ENCODE data around the gene TBC1D22A. TPM values are rescaled to one million over a fixed set of nuclear protein-coding genes. Genes with fewer than 3 reads are reported as not detected.

The TBC1D22A gene
- polyA plus RNA-seq, 1 of the 3 experiments (the other 2 are of a cell fraction): 16.5 TPM

- Histone ChIP-seq H4K20me1 (ENCODE audit: insufficient read depth) (no peaks in the 10 kb centered on the region), H3K36me3 (replicated peaks in 1 of 2; ENCODE audit: control insufficient read depth in 1 of 2, insufficient read depth in 2 of 2, low read length in 1 of 2) (no peaks in the 10 kb centered on the region), H3K27me3 (ENCODE audit: insufficient read depth) (no peaks in the 10 kb centered on the region), H3K79me2 (ENCODE audit: insufficient read depth) (peaks cover 9% of the 10 kb centered on the region), H2AFZ (ENCODE audit: low read depth) (no peak overlapping the region), H3F3A (replicated peaks; ENCODE audit: insufficient read depth) (no peaks in the 10 kb centered on the region), H3K4me1 (ENCODE audit: control insufficient read depth in 1 of 2, insufficient read depth in 2 of 2, low read depth in 1 of 2, low read length in 1 of 2) (peaks cover 7 to 39% of the 10 kb centered on the region in 2 experiments; a peak in 1 of 4 replicates), H3K9me3 (no peaks in the 10 kb centered on the region), H3K4me2 (no peak overlapping the region), H3K9me2 (no peaks in the 10 kb centered on the region), H3K4me3 (ENCODE audit: low read depth in 2 of 2, low read length in 1 of 2) (no peak overlapping the region), H3K9ac (no peak overlapping the region), H3K27ac (ENCODE audit: low read depth in 2 of 2, low read length in 1 of 2) (no peak overlapping the region; a peak in 1 of 4 replicates)
- WGBS (ENCODE audit: low lambda C conversion rate): 67% methylated on average over 3 of the region's 6 CpGs
- DNase-seq: no peak
- CTCF ChIA-PET: interaction anchor here (1.5 to 3.9 kb wide), 4 partner anchors 14 to 179 kb away, joined by 4 to 33 read pairs (median 11); no protein-coding TSS in a partner anchor
- POLR2A ChIA-PET: no interaction called here
- TF ChIP-seq CTCF (IDR thresholded peaks at IDR 0.05) (no peak), SMC3 (IDR thresholded peaks at IDR 0.05; ENCODE audit: low read depth, low read length) (no peak), GABPA (IDR thresholded peaks at IDR 0.05; ENCODE audit: low read depth) (no peak), GATA2 (CRISPR knock-in tag; IDR thresholded peaks at IDR 0.05) (no peak), NRF1 (IDR thresholded peaks at IDR 0.05; ENCODE audit: low read depth, low read length) (no peak), TEAD4 (IDR thresholded peaks at IDR 0.05; ENCODE audit: borderline replicate concordance, insufficient read depth) (no peak), JUND (IDR thresholded peaks at IDR 0.05) (no peak), PBX3 (IDR thresholded peaks at IDR 0.05) (no peak), YY1 (IDR thresholded peaks at IDR 0.05; ENCODE audit: low read depth) (no peak), SIN3A (IDR thresholded peaks at IDR 0.05; ENCODE audit: borderline replicate concordance, low read depth, low read length) (no peak), ELF1 (IDR thresholded peaks at IDR 0.05) (no peak)
These were observed 19.8 kb upstream of the TBC1D22A start for GRCh38 chr22:46742576-46743221.

- Histone ChIP-seq H2AFZ (ENCODE audit: low read depth) (no peak overlapping the region), H3K36me3 (replicated peaks in 1 of 2; ENCODE audit: control insufficient read depth in 1 of 2, insufficient read depth in 2 of 2, low read length in 1 of 2) (no peaks in the 10 kb centered on the region), H3K9me2 (no peaks in the 10 kb centered on the region), H3K9ac (no peak overlapping the region), H3K27me3 (ENCODE audit: insufficient read depth) (no peaks in the 10 kb centered on the region), H3K4me2 (no peak overlapping the region), H3F3A (replicated peaks; ENCODE audit: insufficient read depth) (no peaks in the 10 kb centered on the region), H3K79me2 (ENCODE audit: insufficient read depth) (no peaks in the 10 kb centered on the region), H4K20me1 (ENCODE audit: insufficient read depth) (no peaks in the 10 kb centered on the region), H3K4me3 (ENCODE audit: low read depth in 2 of 2, low read length in 1 of 2) (no peak overlapping the region), H3K9me3 (no peaks in the 10 kb centered on the region), H3K4me1 (ENCODE audit: control insufficient read depth in 1 of 2, insufficient read depth in 2 of 2, low read depth in 1 of 2, low read length in 1 of 2) (peaks cover 6 to 35% of the 10 kb centered on the region in 2 experiments; a peak in 2 of 4 replicates), H3K27ac (ENCODE audit: low read depth in 2 of 2, low read length in 1 of 2) (no peak overlapping the region)
- 91% methylated on average over 6 of the region's 6 CpGs for WGBS (ENCODE audit: low lambda C conversion rate)
- CTCF ChIA-PET: no interaction called here
- POLR2A ChIA-PET: no interaction called here
- TF ChIP-seq SMC3 (IDR thresholded peaks at IDR 0.05; ENCODE audit: low read depth, low read length): no peak
- TF ChIP-seq RFX5 (IDR thresholded peaks at IDR 0.05; ENCODE audit: low read length): no peak
- no peak for TF ChIP-seq FOXM1 (IDR thresholded peaks at IDR 0.05; ENCODE audit: low read depth)
- TF ChIP-seq MXI1 (IDR thresholded peaks at IDR 0.05; ENCODE audit: low read depth, low read length): no peak
- no peak for TF ChIP-seq USF1 (IDR thresholded peaks at IDR 0.05; ENCODE audit: borderline replicate concordance, low read depth)
- no peak for TF ChIP-seq RXRA (IDR thresholded peaks at IDR 0.05; ENCODE audit: borderline replicate concordance, low read depth)
- TF ChIP-seq USF2 (IDR thresholded peaks at IDR 0.05; ENCODE audit: borderline replicate concordance, low read depth, low read length): no peak
- TF ChIP-seq CTCF (IDR thresholded peaks at IDR 0.05): no peak
- no peak for TF ChIP-seq NFIC (IDR thresholded peaks at IDR 0.05; ENCODE audit: borderline replicate concordance)
- no peak for TF ChIP-seq POLR2AphosphoS5 (IDR thresholded peaks at IDR 0.05; ENCODE audit: low read depth, low read length)
- no peak for TF ChIP-seq TAF1 (IDR thresholded peaks at IDR 0.05; ENCODE audit: borderline replicate concordance, low read depth, low read length)
- no peak for TF ChIP-seq YY1 (IDR thresholded peaks at IDR 0.05; ENCODE audit: low read depth)
- TF ChIP-seq TEAD4 (IDR thresholded peaks at IDR 0.05; ENCODE audit: borderline replicate concordance, insufficient read depth): no peak
- no peak for DNase-seq
These were observed 17.9 kb upstream of the TBC1D22A start for GRCh38 chr22:46744581-46744980.
